ENCODE results near the gene LRRC72. TPM values are rescaled to one million over a fixed set of nuclear protein-coding genes. Genes with fewer than 3 reads are reported as not detected.

Gene LRRC72
- total RNA-seq, 2 donors from 2014 or later = not detected

- Histone ChIP-seq H3K27ac (ENCODE audit: low read depth, low read length) (no peak overlapping the region), H3K4me3 (ENCODE audit: low read length) (no peak overlapping the region), H3K9ac (ENCODE audit: extremely low read depth, low read length, poor library complexity, severe bottlenecking) (no peak overlapping the region), H3K27me3 (ENCODE audit: control insufficient read depth, insufficient read depth, low read length, poor library complexity, severe bottlenecking) (no peaks in the 10 kb centered on the region), H3K9me3 (ENCODE audit: control insufficient read depth, low read length) (no peaks in the 10 kb centered on the region), H3K36me3 (ENCODE audit: control insufficient read depth, insufficient read depth, low read length) (no peaks in the 10 kb centered on the region), H3K4me1 (ENCODE audit: control insufficient read depth, insufficient read depth, low read length) (peaks cover 5% of the 10 kb centered on the region)
- H3K36me3 Mint-ChIP-seq (ENCODE audit: low read depth) = no peaks in the 10 kb centered on the region
- no peak overlapping the region for H3K4me3 Mint-ChIP-seq
- WGBS, 2 experiments (ENCODE audit: insufficient coverage in 1 of 2, insufficient read length in 1 of 2) = 93 to 98% methylated on average over 14 to 17 of the region's 17 CpGs
- H3K27ac Mint-ChIP-seq = no peak overlapping the region
- DNase-seq = no peak
- peaks cover 21% of the 10 kb centered on the region for H3K4me1 Mint-ChIP-seq
- H3K27me3 Mint-ChIP-seq (ENCODE audit: insufficient read depth) = peaks cover 5% of the 10 kb centered on the region
- no peak for TF ChIP-seq CTCF (conservative IDR thresholded peaks at IDR 0.05)
- H3K9me3 Mint-ChIP-seq = peaks cover 6% of the 10 kb centered on the region
Measured at GRCh38 chr7:16585540-16585939, 58.9 kb downstream of the LRRC72 start.

GRCh38 chr7:16586081-16586874 lies 59.7 kb downstream of the LRRC72 start:
- H3K36me3 ChIP-seq (ENCODE audit: control insufficient read depth, insufficient read depth, low read length) = no peaks in the 10 kb centered on the region
- peaks cover 5% of the 10 kb centered on the region for H3K4me1 ChIP-seq (ENCODE audit: control insufficient read depth, insufficient read depth, low read length)
- Mint-ChIP-seq H3K36me3 (ENCODE audit: low read depth) (no peaks in the 10 kb centered on the region), H3K4me3 (no peak overlapping the region), H3K4me1 (peaks cover 23% of the 10 kb centered on the region), H3K27me3 (ENCODE audit: insufficient read depth) (peaks cover 5% of the 10 kb centered on the region), H3K27ac (no peak overlapping the region), H3K9me3 (peaks cover 6% of the 10 kb centered on the region)
- no peak for TF ChIP-seq CTCF (conservative IDR thresholded peaks at IDR 0.05)
- no peak overlapping the region for H3K27ac ChIP-seq (ENCODE audit: low read depth, low read length)
- 96% methylated on average over 23 to 38 of the region's 42 CpGs for whole genome bisulfite sequencing, 2 experiments (ENCODE audit: insufficient coverage in 1 of 2, insufficient read length in 1 of 2)
- no peak overlapping the region for H3K4me3 ChIP-seq (ENCODE audit: low read length)
- no peaks in the 10 kb centered on the region for H3K27me3 ChIP-seq (ENCODE audit: control insufficient read depth, insufficient read depth, low read length, poor library complexity, severe bottlenecking)
- H3K9ac ChIP-seq (ENCODE audit: extremely low read depth, low read length, poor library complexity, severe bottlenecking) = no peak overlapping the region
- no peak for DNase-seq
- no peaks in the 10 kb centered on the region for H3K9me3 ChIP-seq (ENCODE audit: control insufficient read depth, low read length)

GRCh38 chr7:16587129-16587528 lies 60.5 kb downstream of the LRRC72 start:
- no peak overlapping the region for H3K4me3 Mint-ChIP-seq

More at GRCh38 chr7:16587129-16587528, 60.5 kb downstream of the LRRC72 start:
- Histone ChIP-seq H3K27me3 (ENCODE audit: control insufficient read depth, insufficient read depth, low read length, poor library complexity, severe bottlenecking) (no peaks in the 10 kb centered on the region), H3K4me3 (ENCODE audit: low read length) (no peak overlapping the region), H3K9ac (ENCODE audit: extremely low read depth, low read length, poor library complexity, severe bottlenecking) (no peak overlapping the region), H3K9me3 (ENCODE audit: control insufficient read depth, low read length) (no peaks in the 10 kb centered on the region), H3K36me3 (ENCODE audit: control insufficient read depth, insufficient read depth, low read length) (no peaks in the 10 kb centered on the region), H3K4me1 (ENCODE audit: control insufficient read depth, insufficient read depth, low read length) (peaks cover 5% of the 10 kb centered on the region), H3K27ac (ENCODE audit: low read depth, low read length) (no peak overlapping the region)
- 92% methylated on average over 2 to 3 of the region's 3 CpGs for WGBS, 2 experiments (ENCODE audit: insufficient coverage in 1 of 2, insufficient read length in 1 of 2)
- H3K4me1 Mint-ChIP-seq = peaks cover 23% of the 10 kb centered on the region
- TF ChIP-seq CTCF (conservative IDR thresholded peaks at IDR 0.05) = no peak
- no peak for DNase-seq
- no peak overlapping the region for H3K27ac Mint-ChIP-seq
- peaks cover 5% of the 10 kb centered on the region for H3K27me3 Mint-ChIP-seq (ENCODE audit: insufficient read depth)
- H3K9me3 Mint-ChIP-seq = peaks cover 6% of the 10 kb centered on the region
- H3K36me3 Mint-ChIP-seq (ENCODE audit: low read depth) = no peaks in the 10 kb centered on the region
